Stimulated activated CD8-positive, alpha-beta memory T cell treated with anti-CD3 and anti-CD28 coated beads, Interleukin-2, amount 100 ng/mL, for 48 hours (primary cell): ENCODE measurements around the gene LONP2.

Experiments
- DNase-seq, 2 donors: peaks; one replicate each; pipeline ENCODE4 v3.0.0-alpha.2; 2020; ENCODE audit warnings: low read depth in 2 of 2

The LONP2 gene

GRCh38 chr16:48244080-48244862 is at the start of gene LONP2:
LONP2 (plus strand) TSS chr16:48244300; CDS start chr16:48244389, 89 bp downstream.
- DNase-seq = peak; percentile 83 to 91

DNA sequence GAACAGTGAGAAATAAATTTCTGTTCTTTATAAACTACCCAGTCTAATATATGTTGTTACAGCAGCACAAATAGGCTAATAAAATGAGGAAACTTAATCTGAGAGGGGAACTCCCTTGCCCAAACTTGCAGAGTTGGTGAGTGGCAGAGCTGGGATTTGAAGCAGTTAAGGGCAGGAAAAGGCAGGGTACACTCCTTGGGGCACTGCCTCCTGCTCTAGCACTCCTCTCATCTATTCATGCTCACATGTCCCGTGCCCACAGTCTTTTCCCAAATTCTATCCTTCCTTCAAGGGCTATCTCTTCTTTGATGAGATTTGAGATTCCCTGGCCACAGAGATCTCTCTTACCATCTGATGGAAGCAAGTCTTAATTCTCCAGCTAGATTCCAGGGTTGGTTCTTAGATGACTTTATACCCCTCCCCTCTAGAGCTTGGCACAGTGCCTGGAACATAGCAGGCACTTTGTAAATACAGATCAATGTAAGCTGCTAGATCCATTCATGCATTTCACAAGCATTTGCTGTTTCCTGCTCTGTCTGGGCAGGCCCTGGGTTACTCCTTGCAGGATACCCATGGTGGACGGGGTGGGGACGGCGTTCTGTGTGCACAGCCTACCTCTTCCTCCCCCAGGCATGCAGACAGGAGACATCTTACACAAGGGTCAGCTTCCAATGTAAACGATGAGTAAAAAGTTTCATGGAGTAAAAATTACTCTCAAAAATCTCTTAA is 49.1 kb upstream of the LONP2 start:
- no peak for DNase-seq

DNA sequence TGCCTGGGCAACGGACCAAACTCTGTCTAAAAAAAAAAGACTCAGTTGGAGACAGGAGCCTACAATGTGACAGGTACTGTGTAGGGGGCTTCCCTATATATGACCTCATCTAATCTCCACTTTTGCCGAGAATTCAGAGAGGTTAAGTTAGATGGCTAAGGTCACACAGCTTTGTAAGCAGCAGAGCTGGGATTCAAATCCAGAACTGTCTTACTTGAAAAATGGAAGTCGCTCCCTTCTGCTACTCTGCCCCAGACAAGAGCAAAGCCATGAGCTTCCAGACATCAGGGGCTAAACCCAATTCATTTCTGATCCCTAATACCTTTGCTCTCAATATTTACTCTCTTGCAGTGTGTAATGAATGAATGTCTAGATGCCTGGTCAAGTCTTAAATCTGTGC is 46.8 kb upstream of the LONP2 start:
- no peak for DNase-seq

DNA sequence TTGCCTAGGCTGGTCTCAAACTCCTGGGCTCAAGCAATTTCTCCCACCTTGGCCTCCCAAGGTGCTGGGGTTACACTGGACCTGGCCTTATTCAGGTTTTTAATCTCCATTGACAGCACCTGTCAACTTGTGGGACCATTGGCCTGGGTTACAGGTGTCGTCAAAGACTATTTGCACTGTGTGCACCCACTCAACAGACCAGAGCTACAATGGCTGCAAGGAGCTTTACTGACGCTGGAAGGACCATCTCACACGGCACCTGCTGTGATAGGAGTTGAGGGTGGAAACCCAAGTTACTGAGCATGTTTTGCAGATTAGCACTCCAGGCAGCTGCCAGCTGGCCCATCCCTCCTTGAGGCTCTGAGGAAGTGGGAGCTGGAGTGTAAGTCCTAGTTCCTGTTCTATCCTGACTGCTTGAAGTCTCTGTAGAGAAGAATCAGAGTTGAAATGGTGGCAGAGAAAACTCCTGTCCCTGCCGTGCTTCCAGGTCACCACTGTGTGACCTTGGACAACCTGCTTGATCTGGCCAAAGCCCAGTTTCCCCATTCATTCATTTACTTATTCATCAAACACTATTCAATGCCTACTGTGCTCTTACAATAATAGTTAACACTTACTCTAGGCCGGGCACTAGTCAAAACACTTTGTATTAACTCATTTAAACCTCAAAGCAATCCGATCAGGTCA is 42.4 kb upstream of the LONP2 start:
- DNase-seq = no peak

DNA sequence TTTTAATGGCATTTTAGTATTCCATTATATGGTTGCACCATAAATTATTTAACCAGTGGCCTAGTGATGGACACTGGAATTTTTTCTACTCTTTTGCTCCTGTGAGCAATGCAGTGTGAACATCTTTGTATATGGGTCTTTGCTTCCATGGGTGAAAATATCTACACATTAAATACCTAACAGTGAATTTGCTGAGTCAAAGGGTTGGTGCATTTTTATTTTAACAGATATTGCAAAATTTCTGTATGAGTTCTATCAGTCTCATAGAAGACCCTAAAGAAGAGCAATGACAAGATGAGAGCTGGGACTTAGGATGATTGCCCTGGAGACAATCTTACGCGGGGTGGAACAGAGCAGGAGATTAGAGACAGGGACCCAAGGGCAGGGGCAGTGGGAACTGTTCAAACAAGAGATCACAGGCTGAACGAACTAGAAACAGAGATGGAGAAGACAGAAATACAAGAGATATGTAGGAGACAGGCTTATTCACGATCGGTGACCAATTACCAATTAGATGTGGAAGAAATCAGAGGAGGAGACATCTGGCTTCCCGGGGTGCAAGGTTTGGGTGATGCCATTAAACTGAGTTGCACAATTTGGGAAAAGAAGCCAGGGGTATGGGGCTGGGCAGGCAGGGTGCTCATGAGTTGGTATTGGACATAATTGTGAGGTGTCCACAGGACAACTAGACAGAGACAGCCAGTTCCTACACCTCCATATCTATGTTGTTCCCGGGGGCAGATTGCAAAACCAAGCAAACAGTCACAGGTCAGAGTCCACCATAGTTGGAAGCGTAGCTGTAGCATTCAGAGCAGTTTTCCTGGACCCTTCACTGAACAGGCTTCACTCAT is 39.9 kb upstream of the LONP2 start:
- no peak for DNase-seq

DNA sequence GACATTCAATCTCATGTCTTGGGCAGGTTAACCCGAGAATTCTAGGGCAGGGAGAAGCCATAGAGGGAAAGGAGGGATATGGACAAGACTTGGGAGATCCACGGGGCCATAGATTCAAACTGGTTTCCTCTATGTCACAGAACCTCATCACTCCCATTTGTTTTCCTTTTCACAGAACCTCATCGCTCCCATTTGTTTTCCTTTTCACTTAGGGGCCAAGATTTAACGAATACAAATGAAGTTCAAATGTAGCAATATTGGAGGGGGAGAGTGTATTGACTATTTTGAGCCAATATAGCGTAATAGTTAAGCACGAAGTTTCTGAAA is 39.3 kb upstream of the LONP2 start:
- no peak for DNase-seq

GRCh38 chr16:48206594-48207242 is 37.4 kb upstream of the LONP2 start:
- DNase-seq = no peak

DNA sequence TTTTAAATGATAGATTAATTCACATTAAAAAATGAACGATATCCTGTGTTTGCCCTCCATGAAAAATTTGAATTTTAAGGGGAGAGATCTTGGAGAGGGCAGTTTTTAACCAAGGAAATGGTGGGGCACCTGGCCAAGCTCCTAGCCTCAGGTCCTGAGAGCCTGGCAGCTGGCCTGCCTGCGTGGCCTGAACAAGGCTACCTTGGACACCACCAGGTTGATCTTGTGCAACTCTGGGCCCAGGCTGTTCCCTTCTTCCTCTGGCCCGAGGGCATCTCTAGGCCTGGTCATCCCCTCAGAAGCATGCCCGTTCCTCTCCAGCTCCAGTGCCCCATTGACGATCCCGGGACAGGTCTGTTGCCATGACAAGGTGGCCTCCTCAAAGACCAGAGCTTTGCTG is 33.4 kb upstream of the LONP2 start:
- DNase-seq = no peak

GRCh38 chr16:48212033-48212432 is 32.1 kb upstream of the LONP2 start:
- DNase-seq = no peak

DNA sequence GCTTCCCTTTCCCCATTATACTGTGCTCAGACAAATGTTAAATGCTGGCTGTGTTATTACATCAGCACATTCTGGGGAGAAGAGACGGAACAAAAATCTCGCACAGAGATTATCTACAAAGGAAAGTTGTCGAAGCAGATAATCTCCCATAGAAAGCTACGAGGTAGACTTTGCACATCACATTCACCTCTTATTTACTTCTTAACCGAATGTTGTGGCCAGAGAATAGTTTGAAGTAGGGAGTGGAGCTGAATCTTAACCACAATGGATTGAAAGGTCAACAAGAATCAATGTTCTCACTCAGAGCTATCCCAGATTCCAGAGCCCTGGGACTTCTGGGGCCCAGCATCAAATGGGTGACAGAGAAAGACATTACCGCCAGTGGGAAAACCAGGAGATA is 28.4 kb upstream of the LONP2 start:
- DNase-seq = no peak

DNA sequence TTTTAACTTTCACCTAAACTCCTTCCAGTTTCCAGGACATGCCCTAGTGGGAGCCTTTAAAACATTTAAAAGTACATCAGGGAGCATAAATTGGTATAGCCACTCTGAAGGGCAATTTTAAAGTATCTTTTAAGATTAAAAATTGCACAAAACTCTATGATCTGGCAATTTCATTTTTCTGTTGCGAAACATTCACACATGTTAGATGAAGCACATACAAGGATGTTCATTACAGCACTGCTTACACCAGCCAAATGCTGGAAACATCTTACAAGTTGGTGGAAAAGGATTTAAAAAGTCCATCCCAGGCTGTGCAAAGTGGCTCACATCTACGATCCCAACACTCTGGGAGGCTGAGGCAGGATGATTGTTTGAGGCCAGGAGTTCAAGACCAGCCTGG is 26.4 kb upstream of the LONP2 start:
- DNase-seq = no peak

- DNase-seq = no peak
Observed at GRCh38 chr16:48218473-48218872, 25.6 kb upstream of the LONP2 start.

DNA sequence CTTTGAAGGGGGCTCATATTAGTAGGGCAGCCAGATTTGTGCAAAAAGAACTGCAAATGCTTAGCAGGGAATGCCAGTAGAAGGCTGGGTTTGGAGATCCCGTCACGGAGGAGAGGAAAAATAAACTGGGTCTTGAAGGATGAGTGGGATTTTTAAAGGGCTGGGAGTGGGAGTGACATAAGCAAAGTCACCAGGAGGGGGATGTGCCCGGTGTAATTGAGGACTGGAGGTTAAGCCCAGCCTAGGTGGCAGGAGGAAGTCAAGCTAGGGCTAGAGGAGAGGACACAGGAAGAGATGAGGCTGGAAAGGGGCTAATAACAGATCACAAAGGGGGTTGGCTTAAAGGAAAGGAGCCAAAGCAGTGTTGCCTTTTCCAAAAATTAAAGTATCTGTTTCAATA is 23.2 kb upstream of the LONP2 start:
- DNase-seq = no peak

- no peak for DNase-seq
Observed at GRCh38 chr16:48223490-48223889, 20.6 kb upstream of the LONP2 start.

- DNase-seq = no peak
Observed at GRCh38 chr16:48225456-48225855, 18.6 kb upstream of the LONP2 start.

DNA sequence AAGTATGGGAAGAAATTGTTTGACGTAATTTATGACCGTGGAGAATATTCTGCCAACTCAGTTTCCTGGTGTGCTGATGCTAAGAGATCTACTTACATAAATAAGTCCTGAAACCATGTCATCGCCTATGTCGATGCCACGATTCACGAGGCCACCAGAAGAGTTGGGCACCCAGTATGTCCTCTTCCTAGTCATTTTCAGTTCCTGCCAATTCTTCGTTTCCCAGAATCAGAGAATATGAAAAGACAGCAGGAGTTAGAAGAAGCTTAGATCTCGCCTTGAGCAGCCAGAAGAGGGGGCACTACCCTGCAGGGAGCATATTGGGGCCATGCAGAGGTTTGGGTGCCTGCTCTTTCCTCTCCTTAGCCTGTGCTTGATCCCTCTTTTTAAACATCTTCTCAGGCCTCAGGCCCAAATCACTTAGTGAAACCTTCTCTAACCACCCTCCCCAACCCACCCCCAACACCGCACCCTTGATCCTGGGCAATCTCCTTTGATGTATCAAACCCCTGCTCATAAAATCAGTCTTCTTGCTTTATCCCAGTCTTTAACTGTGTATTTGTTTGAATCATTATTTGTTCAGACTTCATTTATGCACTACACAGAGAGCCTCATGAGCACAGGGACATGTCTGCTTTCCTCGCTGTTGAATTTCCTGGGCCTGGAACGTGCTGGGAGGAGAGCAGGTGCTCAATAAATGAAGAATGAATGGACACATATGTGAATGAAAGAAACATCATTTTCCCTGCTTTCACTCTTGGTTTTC is 12.2 kb upstream of the LONP2 start:
- peak in 1 of 2 donors; percentile 18 for DNase-seq

DNA sequence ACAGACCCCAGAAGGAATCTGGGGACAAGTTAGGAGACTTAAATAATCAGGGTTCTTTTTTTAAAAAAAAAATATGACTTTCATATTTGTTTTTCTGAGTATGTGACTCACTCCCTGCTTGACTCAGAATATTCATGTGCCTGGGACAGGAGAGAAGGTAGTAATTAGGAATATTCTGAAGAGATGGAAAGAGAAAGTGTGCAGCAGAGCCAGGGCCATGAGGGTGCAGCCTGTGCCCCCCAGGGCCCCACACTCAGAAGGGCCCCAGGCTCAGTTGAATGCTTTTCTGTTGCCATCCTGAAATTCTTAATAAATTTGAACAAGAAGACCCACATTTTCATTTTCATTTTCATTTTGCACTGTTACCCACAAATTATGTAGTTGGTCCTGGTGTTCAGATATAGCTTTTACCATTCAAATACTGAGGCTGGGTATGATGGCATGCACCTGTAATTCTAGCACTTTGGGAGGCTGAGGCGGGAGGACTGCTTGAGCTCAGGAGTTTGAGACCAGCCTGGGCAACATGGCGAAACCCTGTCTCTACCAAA is 11.5 kb upstream of the LONP2 start:
- no peak for DNase-seq

GRCh38 chr16:48234630-48235029 is 9.5 kb upstream of the LONP2 start:
- no peak for DNase-seq

GRCh38 chr16:48235058-48235555 is 9.0 kb upstream of the LONP2 start:
- DNase-seq = no peak

- no peak for DNase-seq
Observed at GRCh38 chr16:48235556-48236136, 8.5 kb upstream of the LONP2 start.
